ENCODE results near the gene DAAM1.

DAAM1 gene

GRCh38 chr14:59188461-59189090, at the start of gene DAAM1:
TSS of gene DAAM1 (plus strand) at chr14:59188667. CDS start at chr14:59263478, 74,811 bp downstream.
- DNase-seq = peak; percentile 92

DNA sequence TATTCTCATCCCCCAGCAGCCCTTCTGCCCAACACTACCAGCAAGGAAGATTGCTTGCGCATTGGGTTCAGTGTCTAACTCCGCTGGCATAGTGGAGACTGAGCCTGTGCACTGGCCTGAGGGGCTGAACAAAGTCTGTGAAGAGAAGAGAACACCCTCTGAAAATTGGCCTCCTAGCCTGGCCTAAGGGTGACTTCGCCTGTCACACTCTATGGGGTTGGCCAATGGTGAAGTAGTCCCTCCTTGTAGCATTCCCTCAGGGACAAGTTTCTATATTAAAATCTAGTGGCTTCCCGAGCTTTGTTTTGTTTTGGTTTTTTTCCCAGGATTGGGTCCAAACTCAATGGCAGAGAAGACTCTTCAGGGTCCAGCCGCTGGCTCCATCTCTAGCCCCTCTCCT, 49.1 kb upstream of the DAAM1 start:
- DNase-seq = no peak

DNA sequence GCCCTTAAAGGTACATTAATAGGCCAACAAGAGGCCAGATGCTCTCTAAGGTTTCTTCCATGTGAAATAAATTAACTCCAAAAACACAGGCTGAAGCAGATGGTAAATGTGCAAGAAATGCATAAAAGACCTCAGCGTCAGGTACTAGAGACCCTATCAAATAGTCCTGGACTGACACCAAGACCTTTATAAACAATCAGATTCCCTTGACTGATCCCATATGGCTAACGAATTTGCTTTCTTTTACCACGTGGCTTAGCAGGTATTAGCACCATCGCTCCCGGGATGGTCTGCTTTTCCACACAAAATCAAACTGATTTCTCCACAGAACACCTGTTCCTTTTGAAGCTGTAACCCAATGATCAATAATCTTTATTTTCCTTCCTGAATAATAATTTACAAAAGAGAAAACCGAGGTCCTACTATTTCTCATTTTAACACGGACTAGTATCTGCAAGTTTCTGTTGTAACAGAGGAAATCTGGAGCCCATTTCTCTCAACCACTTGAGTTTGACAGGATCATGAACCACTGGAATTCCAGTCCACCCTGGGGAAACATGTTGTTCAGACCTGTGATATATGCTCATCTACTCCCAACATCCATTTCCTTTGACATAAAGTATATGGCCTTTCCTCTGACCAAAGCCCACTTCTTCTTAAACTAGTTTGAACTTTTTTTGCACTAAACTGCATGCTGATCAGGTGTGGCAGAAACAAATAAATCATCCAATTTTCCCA, 48.2 kb upstream of the DAAM1 start:
- no peak for DNase-seq

- DNase-seq = no peak
Observed at GRCh38 chr14:59146484-59146883, 42.0 kb upstream of the DAAM1 start.

DNA sequence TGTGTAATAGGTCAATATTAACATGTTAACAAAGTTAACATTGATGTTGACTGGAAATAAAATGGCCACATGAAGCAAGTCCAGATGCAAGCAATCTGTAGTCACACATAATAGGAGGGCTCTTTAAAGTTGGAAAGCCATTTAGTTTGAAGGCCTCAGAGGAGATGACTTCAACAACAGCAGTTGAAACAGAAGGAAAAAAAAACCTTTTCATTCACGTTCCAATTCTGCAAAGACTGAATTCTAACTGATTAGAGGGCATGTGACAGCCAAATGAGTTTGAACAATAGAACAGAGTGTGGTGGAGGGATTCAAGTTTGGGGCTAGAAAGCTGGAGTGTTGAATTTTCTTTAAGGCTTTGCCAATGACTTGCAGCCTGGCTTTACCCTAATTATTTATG, 41.5 kb upstream of the DAAM1 start:
- no peak for DNase-seq

GRCh38 chr14:59148334-59148900, 40.0 kb upstream of the DAAM1 start:
- no peak for DNase-seq

DNA sequence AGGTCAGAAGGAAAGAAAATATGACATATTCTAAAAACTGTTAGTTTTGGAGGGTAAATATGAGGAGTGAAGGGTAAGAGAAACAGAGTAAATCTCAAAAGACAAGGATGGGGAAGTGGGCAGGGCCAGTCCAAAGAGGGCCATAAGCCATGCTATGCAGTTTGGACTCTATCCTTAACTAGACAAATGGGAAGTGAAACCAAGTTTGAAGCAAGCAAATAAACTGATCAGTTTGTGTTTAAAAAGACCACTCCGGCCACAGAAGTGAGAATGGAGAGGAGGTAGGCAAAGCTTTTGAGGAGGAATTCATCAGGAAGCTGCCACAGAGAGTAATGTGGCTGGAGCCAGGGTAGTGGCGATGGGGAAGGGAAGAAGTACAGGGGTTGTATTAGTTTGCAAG, 37.5 kb upstream of the DAAM1 start:
- no peak for DNase-seq

GRCh38 chr14:59154373-59154772, 34.1 kb upstream of the DAAM1 start:
- DNase-seq = no peak

- no peak for DNase-seq
Observed at GRCh38 chr14:59155886-59156285, 32.6 kb upstream of the DAAM1 start.

GRCh38 chr14:59159169-59159568, 29.3 kb upstream of the DAAM1 start:
- no peak for DNase-seq

DNA sequence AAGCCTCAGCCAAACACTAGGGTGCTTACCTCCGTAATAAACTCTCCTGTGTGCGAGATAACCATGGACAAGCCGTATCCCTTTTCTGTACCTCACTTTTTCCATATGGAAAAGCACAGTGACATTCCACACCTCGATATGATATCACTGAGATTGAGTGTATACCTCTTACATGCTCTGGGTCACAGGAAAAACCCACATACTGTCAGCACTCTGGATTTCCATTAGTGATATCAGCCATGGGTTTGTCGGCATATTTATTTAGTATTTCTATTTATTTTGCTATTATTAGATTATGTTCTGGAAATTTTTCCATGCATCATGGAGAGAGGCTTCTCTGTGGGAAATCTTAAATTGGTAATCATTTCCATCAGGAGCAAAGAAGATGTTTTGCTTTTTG, 28.0 kb upstream of the DAAM1 start:
- no peak for DNase-seq

DNA sequence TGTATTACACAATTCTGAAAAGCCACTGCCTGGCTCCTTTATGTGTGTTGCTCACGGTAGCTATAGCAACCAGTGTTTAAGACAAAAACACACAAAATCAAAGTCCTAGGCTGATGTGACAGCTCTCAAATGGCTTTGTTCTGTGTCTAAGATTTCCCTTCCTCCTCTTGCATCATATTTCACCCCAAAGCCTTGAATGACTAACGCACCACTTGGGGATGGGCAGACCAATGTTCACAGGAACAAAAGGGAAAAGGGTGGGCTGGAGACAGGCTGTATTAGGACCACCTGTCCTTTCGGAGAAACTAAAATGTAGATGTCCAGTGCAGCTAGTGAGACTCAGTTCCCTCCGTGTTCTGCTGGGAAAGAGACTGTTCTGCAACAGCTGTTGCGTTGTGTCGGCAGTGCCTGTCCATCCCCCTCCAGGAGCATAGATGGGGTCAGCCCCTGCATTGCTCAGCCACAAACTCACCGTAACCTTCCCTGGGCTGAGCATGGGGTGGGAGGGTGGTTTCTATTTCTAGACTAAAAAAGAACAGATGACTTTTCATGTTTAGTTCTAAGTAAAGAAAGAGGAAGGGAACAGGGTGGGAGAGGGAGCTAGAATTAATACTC, 26.8 kb upstream of the DAAM1 start:
- no peak for DNase-seq

DNA sequence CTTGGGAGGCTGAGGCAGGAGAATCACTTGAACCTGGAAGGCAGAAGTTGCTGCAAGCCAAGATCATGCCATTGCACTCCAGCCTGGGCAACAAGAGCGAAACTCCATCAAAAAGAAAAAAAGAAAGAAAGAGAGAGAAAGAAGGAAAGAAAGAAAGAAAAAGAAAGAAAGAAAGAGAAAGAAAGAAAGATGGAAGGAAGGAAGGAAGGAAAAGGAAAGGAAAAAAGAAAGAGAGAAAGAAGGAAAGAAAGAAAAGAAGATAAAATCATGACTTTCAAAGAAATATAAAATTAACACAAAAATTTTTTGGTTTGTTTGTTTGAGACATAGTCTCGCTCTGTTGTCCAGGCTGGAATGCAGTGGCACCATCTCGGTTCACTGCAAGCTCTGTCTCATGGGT, 22.2 kb upstream of the DAAM1 start:
- no peak for DNase-seq

DNA sequence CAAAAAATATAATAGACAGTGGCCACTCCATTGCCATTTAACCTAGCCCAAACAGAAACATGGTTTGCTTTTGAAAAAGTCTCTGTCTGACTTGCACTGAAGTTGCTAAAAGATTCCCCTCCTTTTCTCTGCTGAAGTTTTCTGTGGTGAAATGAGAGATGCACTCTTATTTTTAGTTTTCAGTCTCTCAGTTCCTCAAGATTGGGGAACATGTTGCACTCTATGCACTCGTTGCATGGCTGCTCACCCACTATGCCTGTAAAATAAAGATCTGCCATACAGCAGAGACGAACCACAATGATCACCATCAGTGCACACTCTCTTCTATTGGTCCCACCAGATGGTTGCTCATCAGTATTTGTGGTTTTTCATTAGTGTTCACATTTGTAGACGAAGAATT, 13.1 kb upstream of the DAAM1 start:
- DNase-seq = no peak

GRCh38 chr14:59176765-59177164, 11.7 kb upstream of the DAAM1 start:
- no peak for DNase-seq

DNA sequence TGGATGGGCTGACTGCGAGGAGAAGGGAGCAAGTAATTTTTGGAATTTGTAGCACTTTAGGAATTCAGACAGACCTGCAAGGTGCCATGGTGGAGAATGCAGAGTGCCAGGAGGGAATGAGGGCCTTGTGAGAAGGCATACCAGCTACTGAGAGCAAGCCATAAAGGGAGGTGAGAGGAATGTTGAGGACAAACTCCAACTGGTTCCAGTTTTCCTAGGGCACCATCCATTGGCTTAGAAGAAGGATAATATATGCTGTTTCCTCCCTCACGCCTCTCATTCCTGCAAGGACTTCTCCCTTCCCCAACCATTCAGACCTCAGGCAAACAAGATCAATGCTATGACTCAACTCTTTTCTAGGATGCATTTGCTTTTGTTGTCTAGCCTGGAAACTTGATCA, 11.2 kb upstream of the DAAM1 start:
- DNase-seq = no peak

DNA sequence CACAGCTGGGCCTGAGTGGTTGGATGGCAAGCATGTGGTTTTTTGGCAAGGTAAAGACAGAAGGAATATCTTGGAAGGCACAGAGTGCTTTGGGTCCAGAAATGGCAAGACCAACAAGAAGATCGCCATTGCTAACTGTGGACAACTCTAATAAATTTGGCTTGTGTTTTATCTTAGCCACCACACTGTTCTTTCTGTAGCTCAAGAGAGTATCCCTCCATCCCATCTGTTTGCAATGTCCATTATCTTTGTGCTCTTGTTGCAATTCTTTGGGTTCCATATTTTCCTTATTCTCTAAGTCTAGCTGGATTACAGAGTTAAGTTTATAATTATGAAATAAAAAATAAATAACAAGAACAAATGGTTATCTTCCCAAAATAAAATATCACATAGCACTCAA, 6.7 kb upstream of the DAAM1 start:
- DNase-seq = no peak

GRCh38 chr14:59182641-59183040, 5.8 kb upstream of the DAAM1 start:
- no peak for DNase-seq

GRCh38 chr14:59183150-59183549, 5.3 kb upstream of the DAAM1 start:
- DNase-seq = no peak

- DNase-seq = no peak
Observed at GRCh38 chr14:59184396-59184795, 4.1 kb upstream of the DAAM1 start.

DNA sequence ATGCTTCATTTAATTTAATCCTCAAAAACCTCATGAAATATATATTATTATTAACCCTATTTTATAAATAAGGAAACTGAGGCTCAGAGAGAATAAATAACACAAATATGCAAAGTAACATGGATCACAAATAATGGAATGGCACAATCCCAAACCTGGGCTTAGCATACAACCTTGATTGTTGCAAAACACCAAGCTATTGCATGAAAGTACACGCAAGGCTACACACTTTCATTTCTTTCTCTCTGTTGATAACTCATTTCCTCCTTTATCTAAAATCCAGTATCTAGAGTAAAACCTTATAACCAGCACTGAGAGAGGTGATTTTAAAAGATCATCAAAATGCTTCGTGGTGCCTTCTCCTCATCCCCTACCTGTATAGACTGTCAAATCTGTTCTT, 2.8 kb upstream of the DAAM1 start:
- no peak for DNase-seq

DNA sequence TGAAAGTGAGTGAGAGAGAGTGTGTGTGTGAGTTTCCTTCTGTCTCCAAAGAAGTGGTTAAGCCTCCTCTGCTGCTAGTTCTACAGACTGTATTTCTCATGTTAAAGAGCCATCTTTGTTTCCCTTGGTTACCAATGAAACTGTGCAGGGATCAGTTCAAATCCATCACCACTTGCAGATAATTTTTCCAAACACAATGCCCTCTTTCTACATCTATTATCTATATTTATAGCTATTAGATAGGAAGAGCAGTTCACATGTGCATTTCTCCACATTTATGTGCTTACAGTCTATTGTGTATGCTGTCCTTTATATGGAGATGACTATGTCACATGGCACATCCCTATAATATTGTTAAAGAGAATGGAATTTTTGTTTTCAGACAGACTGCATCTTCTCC, 2.2 kb upstream of the DAAM1 start:
- no peak for DNase-seq

DNA sequence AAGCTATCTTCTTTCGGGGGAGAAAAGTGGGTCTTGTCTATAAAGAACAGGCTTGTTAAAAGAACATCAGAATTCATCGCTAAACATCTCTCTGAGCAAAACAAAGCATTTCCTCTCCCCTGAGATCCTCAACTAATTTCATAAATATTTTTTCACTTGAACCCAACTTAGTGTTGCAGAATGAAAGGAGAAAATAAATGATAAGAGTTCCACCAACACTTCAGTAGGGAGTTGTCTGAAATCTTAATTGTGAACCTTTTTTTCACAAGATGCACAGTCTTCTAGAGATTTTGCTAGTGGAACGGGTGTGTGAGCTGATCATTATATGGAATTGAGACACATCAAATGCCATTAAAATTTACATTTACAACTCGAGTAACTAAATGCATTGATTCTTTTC, 1.3 kb upstream of the DAAM1 start:
- DNase-seq = no peak

GRCh38 chr14:59187802-59188460, 536 bp upstream of the DAAM1 start:
- DNase-seq = peak; percentile 27

Data from stimulated activated CD4-positive, alpha-beta T cell treated with anti-CD3 and anti-CD28 coated beads, Interleukin-4, amount 100 ng/mL, for 1 hour (primary cell).